DOHH2 (cell line): ENCODE measurements around the gene ANKS3.

Experiments used
- H3F3A ChIP-seq: fragments of 200-600 bp; sonication (generic), shearing (Covaris generic); 2 replicates; pipeline ENCODE4 v1.6.0; 2016; ENCODE audit warnings: antibody characterized with exemption, mild to moderate bottlenecking; ENCODE audit not compliant: control insufficient read depth, insufficient read depth
- H3K27ac ChIP-seq: fragments of 200-600 bp; sonication (generic); 2 replicates; pipeline ENCODE4 v1.5.1; 2014; ENCODE audit warnings: low read depth, mild to moderate bottlenecking, low read length, moderate library complexity
- H3K27me3 ChIP-seq: fragments of 200-600 bp; sonication (generic); 2 replicates; pipeline ENCODE4 v1.6.1; 2014; ENCODE audit warnings: mild to moderate bottlenecking, low read length, mixed read lengths; ENCODE audit not compliant: control insufficient read depth
- H3K36me3 ChIP-seq: fragments of 200-600 bp; sonication (generic); 2 replicates; pipeline ENCODE4 v1.6.1; 2014; ENCODE audit warnings: mild to moderate bottlenecking, low read length, moderate library complexity, mixed read lengths; ENCODE audit not compliant: control insufficient read depth
- H3K4me1 ChIP-seq: fragments of 200-600 bp; sonication (generic); 2 replicates; pipeline ENCODE4 v1.6.1; 2014; ENCODE audit warnings: mild to moderate bottlenecking, low read length, mixed read lengths; ENCODE audit not compliant: control insufficient read depth
- H3K4me2 ChIP-seq: fragments of 200-600 bp; sonication (generic); 2 replicates; pipeline ENCODE4 v1.6.0; 2014; ENCODE audit warnings: mild to moderate bottlenecking, low read length, moderate library complexity
- H3K4me3 ChIP-seq: fragments of 200-600 bp; sonication (generic); 2 replicates; pipeline ENCODE4 v1.5.1; 2014; ENCODE audit warnings: mild to moderate bottlenecking, low read length, mixed read lengths
- H3K79me2 ChIP-seq: fragments of 200-600 bp; sonication (generic); 2 replicates; pipeline ENCODE4 v1.6.1; 2014; ENCODE audit warnings: mild to moderate bottlenecking, low read length, mixed read lengths; ENCODE audit not compliant: control insufficient read depth
- H3K9me2 ChIP-seq: fragments of 200-600 bp; sonication (generic); replicated peaks from 2 replicates; pipeline ENCODE4 v1.6.1; 2014; ENCODE audit warnings: mild to moderate bottlenecking, low read length, mixed read lengths; ENCODE audit not compliant: control insufficient read depth
- H3K9me3 ChIP-seq: fragments of 200-600 bp; sonication (generic); 2 replicates; pipeline ENCODE4 v1.6.1; 2014; ENCODE audit warnings: antibody characterized with exemption, low read length, mixed read lengths; ENCODE audit not compliant: control insufficient read depth, insufficient read depth
- H4K20me1 ChIP-seq: fragments of 200-600 bp; sonication (generic); 2 replicates; pipeline ENCODE4 v1.6.0; 2014; ENCODE audit warnings: low read depth, mild to moderate bottlenecking, antibody characterized with exemption, low read length, moderate library complexity; ENCODE audit not compliant: control insufficient read depth, insufficient read depth
- EZH2phosphoT487 ChIP-seq: fragments of 200-600 bp; sonication (generic); IDR thresholded peaks from 2 replicates; pipeline ENCODE4 v1.6.1; 2017; ENCODE audit warnings: borderline replicate concordance, mild to moderate bottlenecking, antibody characterized with exemption, low read length, moderate library complexity, mixed read lengths
- TF ChIP-seq, protein P1 (sequence below): fragments of 200-600 bp; sonication (generic); IDR thresholded peaks from one replicate; pipeline ENCODE4 v1.5.1; 2014; ENCODE audit warnings: antibody characterized with exemption, mild to moderate bottlenecking, low read depth, low read length; ENCODE audit not compliant: poor library complexity, severe bottlenecking

ANKS3 gene

GRCh38 chr16:4726616-4727015 lies 7.5 kb downstream of the ANKS3 start:
- no peaks in the 10 kb centered on the region for H3K27me3 ChIP-seq
- TF ChIP-seq EZH2phosphoT487: no peak
- TF ChIP-seq, protein P1, sequence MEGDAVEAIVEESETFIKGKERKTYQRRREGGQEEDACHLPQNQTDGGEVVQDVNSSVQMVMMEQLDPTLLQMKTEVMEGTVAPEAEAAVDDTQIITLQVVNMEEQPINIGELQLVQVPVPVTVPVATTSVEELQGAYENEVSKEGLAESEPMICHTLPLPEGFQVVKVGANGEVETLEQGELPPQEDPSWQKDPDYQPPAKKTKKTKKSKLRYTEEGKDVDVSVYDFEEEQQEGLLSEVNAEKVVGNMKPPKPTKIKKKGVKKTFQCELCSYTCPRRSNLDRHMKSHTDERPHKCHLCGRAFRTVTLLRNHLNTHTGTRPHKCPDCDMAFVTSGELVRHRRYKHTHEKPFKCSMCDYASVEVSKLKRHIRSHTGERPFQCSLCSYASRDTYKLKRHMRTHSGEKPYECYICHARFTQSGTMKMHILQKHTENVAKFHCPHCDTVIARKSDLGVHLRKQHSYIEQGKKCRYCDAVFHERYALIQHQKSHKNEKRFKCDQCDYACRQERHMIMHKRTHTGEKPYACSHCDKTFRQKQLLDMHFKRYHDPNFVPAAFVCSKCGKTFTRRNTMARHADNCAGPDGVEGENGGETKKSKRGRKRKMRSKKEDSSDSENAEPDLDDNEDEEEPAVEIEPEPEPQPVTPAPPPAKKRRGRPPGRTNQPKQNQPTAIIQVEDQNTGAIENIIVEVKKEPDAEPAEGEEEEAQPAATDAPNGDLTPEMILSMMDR: no peak
- H3K79me2 ChIP-seq: peaks cover under 1% of the 10 kb centered on the region; the same call in 1 of the 2 replicates
- no peak overlapping the region for H3K4me3 ChIP-seq
- H3K4me2 ChIP-seq: no peak overlapping the region
- H3F3A ChIP-seq: no peaks in the 10 kb centered on the region
- H3K4me1 ChIP-seq: no peaks in the 10 kb centered on the region
- H3K27ac ChIP-seq: no peak overlapping the region
- H3K9me3 ChIP-seq: no peaks in the 10 kb centered on the region
- no peaks in the 10 kb centered on the region for H3K9me2 ChIP-seq
- peaks cover 7% of the 10 kb centered on the region; the same call in 1 of the 2 replicates for H3K36me3 ChIP-seq
- H4K20me1 ChIP-seq: no peaks in the 10 kb centered on the region

- Histone ChIP-seq H3K36me3 (peaks cover 7% of the 10 kb centered on the region; the same call in 1 of the 2 replicates), H3F3A (no peaks in the 10 kb centered on the region), H3K27ac (no peak overlapping the region), H3K27me3 (no peaks in the 10 kb centered on the region), H3K79me2 (no peaks in the 10 kb centered on the region), H3K4me3 (no peak overlapping the region), H3K4me2 (no peak overlapping the region), H3K9me3 (no peaks in the 10 kb centered on the region), H3K9me2 (no peaks in the 10 kb centered on the region), H4K20me1 (no peaks in the 10 kb centered on the region), H3K4me1 (no peaks in the 10 kb centered on the region)
- TF ChIP-seq, protein P1: no peak
- TF ChIP-seq EZH2phosphoT487: no peak
Observed at GRCh38 chr16:4724661-4725270, 9.3 kb downstream of the ANKS3 start.

- Histone ChIP-seq H3K27me3 (no peaks in the 10 kb centered on the region), H3K9me2 (no peaks in the 10 kb centered on the region), H3K4me1 (peaks cover 13% of the 10 kb centered on the region), H3K4me2 (no peak overlapping the region), H3F3A (no peaks in the 10 kb centered on the region), H3K36me3 (peaks cover 7% of the 10 kb centered on the region; the same call in 1 of the 2 replicates), H4K20me1 (no peaks in the 10 kb centered on the region), H3K9me3 (no peaks in the 10 kb centered on the region), H3K79me2 (no peaks in the 10 kb centered on the region), H3K27ac (no peak overlapping the region), H3K4me3 (no peak overlapping the region)
- TF ChIP-seq EZH2phosphoT487: no peak
- TF ChIP-seq, protein P1: no peak
Observed at GRCh38 chr16:4723071-4723767, 10.9 kb downstream of the ANKS3 start.
